Panc1 (cell line): ENCODE results near the gene TTC9B. TPM values are rescaled to one million over a fixed set of nuclear protein-coding genes. Genes with fewer than 3 reads are reported as not detected.

Source experiments
- ATAC-seq: fragments of 200-7000 bp; cut with Tn5 transposase; 2 replicates; pipeline ENCODE4 v1.9.1; 2020; ENCODE audit warnings: mild to moderate bottlenecking, moderate library complexity
- BruUV-seq: library from RNA; stranded (reverse); fragments of 400-500 nt; replicated peaks from 2 replicates; lab custom pipeline; 2021; lab: Mats Ljungman, UMichigan
- CTCF ChIA-PET: fragments of 300-600 bp; sonication (Branson Sonifier 250); formaldehyde crosslinking; loops from one replicate; lab custom pipeline; 2022; ENCODE audit warnings: antibody characterized with exemption; lab: Charles Lee
- POLR2A ChIA-PET: fragments of 300-600 bp; sonication (Branson Sonifier 250); formaldehyde crosslinking; loops from one replicate; lab custom pipeline; 2022; ENCODE audit warnings: antibody characterized with exemption; lab: Charles Lee
- DNase-seq: peaks from one replicate; pipeline ENCODE4 v3.0.0-alpha.2; 2010; ENCODE audit warnings: low read depth, low spot score
- H3K27ac ChIP-seq: 2 replicates; pipeline ENCODE4 v1.5.1; 2011; ENCODE audit warnings: mild to moderate bottlenecking, low read length, inconsistent platforms
- H3K27me3 ChIP-seq: fragments of 200-500 bp; sonication (Bioruptor generic); 2 replicates; pipeline ENCODE4 v1.6.0; 2014; ENCODE audit warnings: low read length, inconsistent platforms; ENCODE audit not compliant: control insufficient read depth, insufficient read depth
- H3K36me3 ChIP-seq: fragments of 200-500 bp; sonication (Bioruptor generic); 2 replicates; pipeline ENCODE4 v1.5.1; 2014; ENCODE audit warnings: inconsistent platforms, mild to moderate bottlenecking, low read length, moderate library complexity; ENCODE audit not compliant: control insufficient read depth, insufficient read depth
- H3K4me1 ChIP-seq: 2 replicates; pipeline ENCODE4 v1.5.1; 2011; ENCODE audit warnings: inconsistent platforms, mild to moderate bottlenecking, low read length, moderate library complexity; ENCODE audit not compliant: control insufficient read depth, insufficient read depth
- H3K4me3 ChIP-seq, 2 experiments: 2 replicates each; pipeline ENCODE4 v1.5.1; 2011 to 2012; ENCODE audit warnings: low read depth in 2 of 2, low read length in 2 of 2, mild to moderate bottlenecking in 2 of 2, inconsistent platforms in 1 of 2, moderate library complexity in 1 of 2
- H3K9me3 ChIP-seq: fragments of 200-500 bp; sonication (Bioruptor generic); 2 replicates; pipeline ENCODE4 v1.5.1; 2014; ENCODE audit warnings: low read depth, mild to moderate bottlenecking, inconsistent platforms, low read length, moderate library complexity; ENCODE audit not compliant: control insufficient read depth, insufficient read depth
- POLR2AphosphoS5 ChIP-seq: IDR thresholded peaks from 2 replicates; pipeline ENCODE4 v1.6.1; 2012; ENCODE audit warnings: mild to moderate bottlenecking, low read depth, low read length, moderate library complexity
- REST ChIP-seq, 2 experiments: IDR thresholded peaks; 2 replicates each; pipeline ENCODE4 v1.6.1; 2011 to 2012; ENCODE audit warnings: low read depth in 2 of 2, control low read depth in 1 of 2, low read length in 1 of 2, mild to moderate bottlenecking in 1 of 2, moderate library complexity in 1 of 2; ENCODE audit not compliant: insufficient read depth in 1 of 2
- SIN3A ChIP-seq: IDR thresholded peaks from 2 replicates; pipeline ENCODE4 v1.6.1; 2012; ENCODE audit warnings: low read depth, mild to moderate bottlenecking, low read length, moderate library complexity, borderline replicate concordance; ENCODE audit not compliant: insufficient read depth
- TCF7L2 ChIP-seq: IDR thresholded peaks from 2 replicates; pipeline ENCODE4 v1.6.1; 2011; ENCODE audit warnings: mild to moderate bottlenecking, low read depth, low read length, inconsistent platforms
- in situ Hi-C: cut with HindIII; loops from 2 replicates; pipeline ENCODE4 v1.10.0; 2016; ENCODE audit warnings: low sequenced_read_pairs, low pct_unique_long_range_greater_than_20kb
- intact Hi-C: fragments of 100-400 bp; cut with micrococcal nuclease; formaldehyde crosslinking; loops from one replicate; pipeline ENCODE4 v1.10.0; 2022; ENCODE audit not compliant: unreplicated experiment
- total RNA-seq: library from RNA; stranded (reverse); gene quantifications from one replicate; pipeline ENCODE4 v1.2.1, GENCODE V29; 2021; ENCODE audit not compliant: unreplicated experiment
- TF ChIP-seq, protein P1 (sequence below): fragments of 450-650 bp; IDR thresholded peaks from 2 replicates; pipeline ENCODE4 v1.5.1; 2017; ENCODE audit warnings: mild to moderate bottlenecking

Gene TTC9B
- total RNA-seq, 1 experiment from 2014 or later: 2.3 TPM

GRCh38 chr19:40241809-40242384, 23.7 kb upstream of the TTC9B start:
- no TSS peak for BruUV-seq
- H3K36me3 ChIP-seq: peaks cover 50% of the 10 kb centered on the region
- CTCF ChIA-PET: interaction anchor here (1.1 to 3.0 kb wide), 2 partner anchors 24 to 63 kb away, joined by 4 to 12 read pairs; partner anchors contain the start of gene TTC9B

GRCh38 chr19:40241125-40241808, 23.1 kb upstream of the TTC9B start:
- Histone ChIP-seq H3K9me3 (no peaks in the 10 kb centered on the region), H3K27ac (no peak overlapping the region), H3K36me3 (peaks cover 56% of the 10 kb centered on the region), H3K4me1 (no peaks in the 10 kb centered on the region), H3K4me3 (no peak overlapping the region), H3K27me3 (no peaks in the 10 kb centered on the region)
- ATAC-seq (no peak), DNase-seq (no peak)
- ChIA-PET CTCF (interaction anchor here (0.6 to 3.0 kb wide), 4 partner anchors 23 to 1123 kb away, joined by 3 to 12 read pairs (median 4); partner anchors contain the start of gene TTC9B), POLR2A (interaction anchor here (0.6 kb wide), 3 partner anchors 54 to 334 kb away, joined by 4 to 6 read pairs (median 5); no protein-coding TSS in a partner anchor)
- TSS peak; percentile 11 for BruUV-seq
- in situ Hi-C loops: no loop called here
- intact Hi-C loops: no loop called here
- TF ChIP-seq TCF7L2 (no peak), SIN3A (no peak), POLR2AphosphoS5 (no peak), REST (IDR thresholded peaks at IDR 0.05; ENCODE audit: insufficient read depth in 1 of 2, low read depth in 2 of 2, low read length in 1 of 2) (no peak)
- TF ChIP-seq, protein P1, sequence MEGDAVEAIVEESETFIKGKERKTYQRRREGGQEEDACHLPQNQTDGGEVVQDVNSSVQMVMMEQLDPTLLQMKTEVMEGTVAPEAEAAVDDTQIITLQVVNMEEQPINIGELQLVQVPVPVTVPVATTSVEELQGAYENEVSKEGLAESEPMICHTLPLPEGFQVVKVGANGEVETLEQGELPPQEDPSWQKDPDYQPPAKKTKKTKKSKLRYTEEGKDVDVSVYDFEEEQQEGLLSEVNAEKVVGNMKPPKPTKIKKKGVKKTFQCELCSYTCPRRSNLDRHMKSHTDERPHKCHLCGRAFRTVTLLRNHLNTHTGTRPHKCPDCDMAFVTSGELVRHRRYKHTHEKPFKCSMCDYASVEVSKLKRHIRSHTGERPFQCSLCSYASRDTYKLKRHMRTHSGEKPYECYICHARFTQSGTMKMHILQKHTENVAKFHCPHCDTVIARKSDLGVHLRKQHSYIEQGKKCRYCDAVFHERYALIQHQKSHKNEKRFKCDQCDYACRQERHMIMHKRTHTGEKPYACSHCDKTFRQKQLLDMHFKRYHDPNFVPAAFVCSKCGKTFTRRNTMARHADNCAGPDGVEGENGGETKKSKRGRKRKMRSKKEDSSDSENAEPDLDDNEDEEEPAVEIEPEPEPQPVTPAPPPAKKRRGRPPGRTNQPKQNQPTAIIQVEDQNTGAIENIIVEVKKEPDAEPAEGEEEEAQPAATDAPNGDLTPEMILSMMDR: no peak

More at GRCh38 chr19:40241809-40242384, 23.7 kb upstream of the TTC9B start:
- H3K4me3 ChIP-seq: no peak overlapping the region
- no peak overlapping the region for H3K27ac ChIP-seq
- in situ Hi-C loops: no loop called here
- ATAC-seq: peak; percentile 5; the same call in 1 of the 2 replicates
- TF ChIP-seq TCF7L2: no peak
- TF ChIP-seq REST (IDR thresholded peaks at IDR 0.05; ENCODE audit: insufficient read depth in 1 of 2, low read depth in 2 of 2, low read length in 1 of 2): no peak
- no peak for TF ChIP-seq SIN3A
- no peak for TF ChIP-seq POLR2AphosphoS5
- TF ChIP-seq, protein P1: no peak
- DNase-seq: no peak
- no peaks in the 10 kb centered on the region for H3K9me3 ChIP-seq
- H3K4me1 ChIP-seq: no peaks in the 10 kb centered on the region
- POLR2A ChIA-PET: interaction anchor here (1.2 kb wide), 1 partner anchor 21 kb away, joined by 3 read pairs; no protein-coding TSS in a partner anchor
- H3K27me3 ChIP-seq: no peaks in the 10 kb centered on the region
- intact Hi-C loops: no loop called here
